NT2/D1 (cell line): ENCODE data around the gene GRHPR.

ENCODE experiments used
- SUZ12 ChIP-seq: IDR thresholded peaks from 2 replicates; pipeline ENCODE4 v1.6.1; 2011; ENCODE audit not compliant: insufficient read length, insufficient read depth; ENCODE audit errors: extremely low read depth
- YY1 ChIP-seq: IDR thresholded peaks from 2 replicates; pipeline ENCODE4 v1.6.1; 2011; ENCODE audit not compliant: insufficient read length, insufficient read depth
- ZNF274 ChIP-seq: IDR thresholded peaks from 2 replicates; pipeline ENCODE4 v1.6.1; 2011; ENCODE audit warnings: mild to moderate bottlenecking, low read depth, low read length

DNA sequence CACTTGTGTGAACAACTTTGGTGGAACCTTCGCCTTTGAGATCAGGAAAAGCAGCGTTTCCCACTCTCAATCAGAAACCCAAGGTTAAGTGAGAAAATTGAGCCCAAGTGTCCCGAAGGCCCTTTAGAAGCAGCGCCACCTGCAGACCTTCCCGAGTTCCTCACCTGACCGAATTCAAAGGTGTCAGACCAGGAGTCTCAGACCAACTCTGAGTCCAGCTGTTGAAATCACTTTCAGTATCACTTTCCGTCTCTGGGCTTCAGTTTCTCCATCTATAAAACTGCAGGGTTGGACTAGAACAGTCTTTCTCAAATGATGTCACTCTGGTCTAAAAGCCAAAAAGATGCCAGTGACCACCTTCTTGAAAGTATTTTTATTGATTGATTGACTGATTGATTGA lies 31.7 kb upstream of the GRHPR start:
- TF ChIP-seq ZNF274 (no peak), YY1 (no peak), SUZ12 (no peak)
